Astrocyte of the hippocampus (primary cell): Measurements from ENCODE around the gene BEND6.
"Not testable (repeated sequence)": the region's sequence is repeated elsewhere in the genome, so short reads cannot be mapped to it uniquely, and the experiment has no call there.

Experiments
- DNase-seq: peaks from one replicate; pipeline ENCODE4 v3.0.0; 2011; ENCODE audit warnings: low read depth, low spot score

BEND6 gene

GRCh38 chr6:57029213-57029612, 74.3 kb downstream of the BEND6 start:
- no peak for DNase-seq

DNA sequence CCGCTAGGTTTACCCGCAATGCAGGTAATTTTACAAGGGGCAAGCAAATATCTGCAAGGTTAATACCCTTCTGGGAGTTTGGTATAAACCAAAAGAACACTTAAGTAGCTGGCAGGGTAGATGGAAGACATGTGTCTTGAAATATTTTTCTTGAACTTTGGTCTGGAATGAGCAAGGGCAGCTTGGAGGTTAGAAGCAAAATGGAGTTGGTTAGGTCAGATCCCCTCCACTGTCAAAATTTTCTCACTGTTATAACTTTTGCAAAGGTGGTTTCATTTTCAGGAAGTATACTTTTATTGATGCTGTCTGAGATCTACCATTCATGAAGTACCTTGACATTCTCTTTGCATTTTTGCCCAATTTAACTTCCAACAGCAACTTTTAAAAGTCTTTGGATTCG, 78.3 kb downstream of the BEND6 start:
- DNase-seq, result no peak

DNA sequence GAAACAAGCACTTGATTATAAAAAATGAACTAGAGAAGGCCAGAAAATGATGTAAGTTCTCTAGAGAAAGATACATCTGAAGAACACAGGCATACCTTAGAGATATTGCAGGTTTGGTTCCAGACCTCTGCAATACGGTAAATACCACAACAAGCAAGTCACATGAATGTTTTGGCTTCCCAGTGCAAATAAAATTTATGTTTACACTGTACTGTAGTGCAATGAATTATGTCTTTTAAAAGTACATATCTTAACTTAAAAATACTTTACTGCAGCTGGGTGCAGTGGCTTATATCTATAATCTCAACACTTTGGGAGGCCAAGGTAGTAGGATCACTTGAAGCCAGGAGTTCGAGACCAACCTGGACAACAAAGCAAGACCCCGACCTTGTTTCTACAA, 80.6 kb downstream of the BEND6 start:
- no peak for DNase-seq

DNA sequence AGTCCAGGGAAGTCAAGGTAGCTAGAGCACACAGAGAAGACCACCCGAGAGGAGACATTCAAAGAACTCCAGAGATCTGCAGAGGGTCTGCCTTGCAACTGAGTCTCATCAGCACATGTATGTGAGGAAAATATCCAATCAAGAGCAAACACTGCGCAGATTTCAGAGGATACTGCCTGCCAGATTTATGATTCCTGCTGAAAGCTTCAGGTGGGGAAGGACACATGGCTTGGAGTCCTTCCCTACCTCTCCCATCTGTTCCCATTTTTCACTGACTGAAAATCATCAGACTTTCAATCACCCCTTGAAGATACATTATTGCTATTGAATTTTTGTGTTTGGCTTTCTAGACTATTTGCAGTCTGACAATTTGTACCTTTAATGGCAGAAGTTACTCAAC, 84.0 kb downstream of the BEND6 start:
- no peak for DNase-seq

GRCh38 chr6:57040011-57040410, 85.1 kb downstream of the BEND6 start:
- DNase-seq, result no peak

DNA sequence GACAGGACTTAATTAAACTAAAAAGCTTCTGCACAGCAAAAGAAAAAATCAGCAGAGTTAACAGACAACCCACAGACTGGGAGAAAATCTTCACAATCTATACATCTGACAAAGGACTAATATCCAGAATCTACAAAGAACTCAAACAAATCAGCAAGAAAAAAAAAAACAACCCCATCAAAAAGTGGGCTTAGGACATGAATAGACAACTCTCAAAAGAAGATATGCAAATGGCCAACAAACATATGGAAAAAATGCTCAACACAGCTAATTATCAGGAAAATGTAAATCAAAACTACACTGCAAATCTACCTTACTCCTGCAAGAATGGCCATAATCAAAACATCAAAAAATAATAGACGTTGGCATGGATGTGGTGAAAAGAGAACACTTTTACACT, 89.2 kb downstream of the BEND6 start:
- not testable (repeated sequence) for DNase-seq

DNA sequence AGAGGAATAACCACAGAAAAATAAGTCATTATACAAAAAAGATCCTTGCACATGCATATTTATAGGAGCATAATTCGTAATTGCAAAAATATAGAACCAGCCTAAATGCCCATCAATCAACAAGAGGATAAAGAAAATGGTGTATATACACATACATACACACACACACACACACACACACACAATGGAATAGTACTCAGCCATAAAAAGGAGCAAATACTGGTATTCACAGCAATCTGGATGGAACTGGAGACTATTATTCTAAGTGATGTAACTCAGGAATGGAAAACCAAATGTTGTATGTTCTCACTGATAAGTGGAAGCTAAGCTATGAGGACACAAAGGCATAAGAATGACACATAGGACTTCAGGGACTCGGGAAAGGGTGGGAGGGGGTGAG, 89.7 kb downstream of the BEND6 start:
- DNase-seq, result no peak

- peak; percentile 93 for DNase-seq
Observed at GRCh38 chr6:57046332-57047256, 91.7 kb downstream of the BEND6 start, which contains the start of gene KIAA1586. TSS of gene KIAA1586 (plus strand) at chr6:57046693. CDS start at chr6:57046756, 63 bp downstream.

DNA sequence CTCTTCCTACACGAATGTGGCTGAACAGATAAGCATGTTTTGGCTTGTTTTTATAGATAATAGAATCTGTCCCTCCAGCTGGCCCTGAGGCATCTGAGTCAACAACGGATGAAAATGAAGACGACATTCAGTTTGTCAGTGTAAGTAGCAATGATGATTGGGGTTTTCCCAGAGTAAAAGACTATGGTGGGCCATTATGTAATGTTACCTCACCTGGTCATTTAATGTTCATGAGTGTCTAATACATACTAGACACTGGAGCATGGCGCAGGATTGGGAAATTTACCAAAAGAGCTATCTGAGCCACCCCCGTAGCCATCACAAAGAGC, 92.3 kb downstream of the BEND6 start:
- DNase-seq, result not testable (repeated sequence)

GRCh38 chr6:57047859-57048258, 93.0 kb downstream of the BEND6 start:
- DNase-seq, result not testable (repeated sequence)

DNA sequence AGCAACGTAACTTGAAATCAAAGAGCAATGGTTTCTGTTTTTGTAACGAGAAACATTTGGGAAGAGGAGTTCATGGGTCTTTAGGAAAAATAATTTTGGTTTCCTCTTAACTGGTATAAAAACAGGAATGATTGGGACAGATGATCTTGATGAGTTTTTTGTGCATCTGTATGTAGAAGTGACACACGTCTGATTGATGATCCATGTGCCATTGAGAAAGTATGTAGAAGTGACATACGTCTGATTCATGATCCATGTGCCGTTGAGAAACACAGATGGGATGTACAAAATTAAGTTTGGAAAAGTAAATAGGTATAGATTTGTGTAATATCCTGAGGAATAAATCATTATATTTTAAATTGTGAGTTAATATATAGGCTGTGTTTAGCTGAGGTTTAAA, 93.7 kb downstream of the BEND6 start:
- no peak for DNase-seq

- no peak for DNase-seq
Observed at GRCh38 chr6:57063847-57064246, 108.9 kb downstream of the BEND6 start.

- DNase-seq, result peak; percentile 46
Observed at GRCh38 chr6:57064809-57065208, 109.9 kb downstream of the BEND6 start.

DNA sequence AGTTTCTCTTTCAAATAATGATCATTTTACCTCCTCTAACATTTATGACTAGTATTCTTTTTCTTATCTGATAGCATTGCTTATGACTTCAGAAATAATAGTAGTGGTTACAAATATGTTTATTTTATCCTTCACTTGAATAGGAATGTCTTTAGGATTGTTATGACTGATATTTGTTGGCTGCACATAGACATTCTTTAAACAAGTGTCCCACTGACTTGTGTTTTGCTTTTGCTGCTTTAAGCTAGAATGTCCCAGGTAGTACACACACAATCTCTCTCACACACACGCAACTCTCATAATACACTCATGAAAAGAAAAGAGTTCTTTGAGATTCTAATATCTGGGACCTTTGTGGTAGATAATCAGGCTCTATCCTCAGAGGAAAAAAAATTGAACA, 113.2 kb downstream of the BEND6 start:
- peak; percentile 61 for DNase-seq

DNA sequence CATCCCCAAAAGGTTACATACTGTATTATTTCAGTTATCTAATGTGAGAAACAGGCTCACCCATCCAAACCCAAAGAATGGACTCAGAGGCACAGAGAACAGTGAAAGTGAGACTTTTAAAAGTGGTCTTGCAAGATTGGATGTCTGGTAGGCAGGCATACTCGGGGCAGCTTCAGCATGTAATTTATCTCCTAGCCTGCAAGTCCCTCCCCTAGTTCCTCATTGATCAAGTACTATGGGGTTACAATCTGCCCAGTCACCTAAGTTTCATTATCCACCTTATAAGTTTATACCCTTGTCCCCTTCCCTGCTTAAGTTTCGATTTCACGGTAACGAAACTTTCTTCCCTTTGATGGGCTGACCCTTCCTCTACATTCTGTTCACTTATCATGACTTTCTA, 114.3 kb downstream of the BEND6 start:
- DNase-seq, result no peak

DNA sequence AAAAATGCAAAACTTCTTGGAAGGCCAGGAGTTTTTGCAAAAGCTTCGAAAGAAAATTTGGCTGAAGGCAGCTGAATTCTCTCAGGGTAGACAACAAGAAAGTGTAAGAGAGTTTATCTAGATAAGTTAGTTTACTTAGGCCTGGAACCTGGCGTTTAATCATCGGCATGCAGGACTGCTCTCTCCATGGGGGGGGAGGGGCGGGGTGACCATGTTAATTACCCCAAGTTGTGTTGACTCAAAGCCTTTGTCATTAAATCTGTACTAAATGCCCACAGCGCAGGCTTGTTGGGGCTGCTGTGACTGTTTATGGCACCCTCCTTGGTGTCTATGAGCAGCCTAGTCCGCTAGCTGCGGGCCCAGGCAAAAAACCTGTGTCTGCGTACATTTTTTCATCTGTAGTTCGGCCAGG, 115.0 kb downstream of the BEND6 start:
- peak; percentile 28 for DNase-seq

DNA sequence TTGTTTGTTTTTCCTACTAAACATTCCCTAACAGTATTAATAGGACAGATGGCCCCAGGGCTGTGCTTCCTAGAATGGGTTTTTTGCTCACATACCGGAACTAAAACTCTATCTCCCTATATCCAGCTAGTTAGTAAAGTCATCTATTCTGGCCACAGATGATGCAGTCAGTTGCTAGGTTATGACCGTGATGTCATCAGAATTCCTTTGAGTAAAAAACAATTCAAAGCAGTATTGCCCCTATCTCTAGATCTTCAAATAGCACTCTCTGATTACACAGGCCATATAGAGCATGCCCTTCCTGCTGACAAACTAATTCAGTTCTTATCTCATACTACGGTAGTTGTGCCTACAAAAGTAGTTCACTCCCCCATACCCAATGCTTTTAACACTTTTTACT, 117.2 kb downstream of the BEND6 start:
- no peak for DNase-seq

GRCh38 chr6:57074383-57074782, 119.5 kb downstream of the BEND6 start:
- no peak for DNase-seq

- DNase-seq, result no peak
Observed at GRCh38 chr6:57075092-57075491, 120.2 kb downstream of the BEND6 start.
